ENCODE measurements around the gene MAMLD1. TPM values are rescaled to one million over a fixed set of nuclear protein-coding genes. Genes with fewer than 3 reads are reported as not detected.

MAMLD1 gene
- total RNA-seq, 4 donors from 2014 or later = 4.5 to 10.3 (median 6.2) TPM

GRCh38 chrX:150366951-150367545, 3.9 kb downstream of the MAMLD1 start:
- no peak for ATAC-seq (ENCODE audit: low FRiP score)
- TF ChIP-seq CTCF (IDR thresholded peaks at IDR 0.05) = no peak
- no peak for DNase-seq (ENCODE audit: low spot score)

DNA sequence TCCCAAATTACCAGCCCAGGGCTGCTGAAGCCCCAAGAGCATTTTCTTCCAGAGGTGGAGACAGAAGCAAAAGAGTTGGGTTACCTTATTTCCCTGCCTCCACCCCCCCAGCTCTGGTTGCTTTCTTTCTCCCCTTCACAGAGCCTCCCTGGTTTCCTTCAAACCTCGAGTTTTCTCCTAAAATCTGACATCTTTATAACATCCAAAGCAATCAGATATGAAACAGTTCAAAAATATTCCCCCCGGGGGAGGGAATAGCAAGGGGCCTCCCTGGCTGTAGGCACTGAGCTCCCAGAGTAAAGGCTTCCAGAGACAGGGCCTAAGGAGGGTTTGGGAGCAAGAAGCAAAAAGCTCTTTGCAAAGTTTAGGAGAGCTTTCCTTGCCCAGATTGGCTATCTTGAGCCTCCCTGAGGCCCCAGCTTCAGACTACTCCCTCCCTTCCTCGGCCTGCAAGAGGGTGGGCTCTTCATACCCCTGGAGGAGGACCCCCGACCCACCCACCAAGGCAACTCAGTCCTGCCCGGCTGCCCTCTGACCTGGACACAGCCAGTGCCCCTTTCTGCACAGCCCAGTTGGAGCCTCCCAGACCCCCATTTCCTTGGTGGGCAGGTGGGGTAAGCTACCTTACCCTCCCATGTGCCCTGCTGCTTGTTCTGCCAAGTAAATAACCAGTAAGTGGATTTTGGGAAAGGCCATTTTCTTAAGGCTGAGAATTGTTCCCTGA, 7.6 kb downstream of the MAMLD1 start:
- ATAC-seq (ENCODE audit: low FRiP score) (no peak), DNase-seq (ENCODE audit: low spot score) (no peak)
- TF ChIP-seq CTCF (IDR thresholded peaks at IDR 0.05) = no peak

- DNase-seq (ENCODE audit: low spot score) (no peak), ATAC-seq (ENCODE audit: low FRiP score) (no peak)
- no peak for TF ChIP-seq CTCF (IDR thresholded peaks at IDR 0.05)
Measured at GRCh38 chrX:150371877-150372276, 8.8 kb downstream of the MAMLD1 start.

- ATAC-seq (ENCODE audit: low FRiP score) = no peak
- DNase-seq (ENCODE audit: low spot score) = no peak
- TF ChIP-seq CTCF (IDR thresholded peaks at IDR 0.05) = no peak
Measured at GRCh38 chrX:150372280-150372679, 9.2 kb downstream of the MAMLD1 start.

- DNase-seq (ENCODE audit: low spot score) (no peak), ATAC-seq (ENCODE audit: low FRiP score) (no peak)
- TF ChIP-seq CTCF (IDR thresholded peaks at IDR 0.05) = no peak
Measured at GRCh38 chrX:150372756-150373155, 9.6 kb downstream of the MAMLD1 start.

GRCh38 chrX:150375243-150375770, 12.2 kb downstream of the MAMLD1 start:
- ATAC-seq (ENCODE audit: low FRiP score) (no peak), DNase-seq (ENCODE audit: low spot score) (no peak)
- no peak for TF ChIP-seq CTCF (IDR thresholded peaks at IDR 0.05)

GRCh38 chrX:150377005-150377404, 13.9 kb downstream of the MAMLD1 start:
- TF ChIP-seq CTCF (IDR thresholded peaks at IDR 0.05) = no peak
- ATAC-seq (ENCODE audit: low FRiP score) (no peak), DNase-seq (ENCODE audit: low spot score) (no peak)

Data from omental fat pad (tissue), 4 donors.